Measurements from ENCODE around the gene MRPL52. TPM values are rescaled to one million over a fixed set of nuclear protein-coding genes. Genes with fewer than 3 reads are reported as not detected.

The MRPL52 gene
- total RNA-seq, 1 experiment from 2014 or later: 89.5 TPM

DNA sequence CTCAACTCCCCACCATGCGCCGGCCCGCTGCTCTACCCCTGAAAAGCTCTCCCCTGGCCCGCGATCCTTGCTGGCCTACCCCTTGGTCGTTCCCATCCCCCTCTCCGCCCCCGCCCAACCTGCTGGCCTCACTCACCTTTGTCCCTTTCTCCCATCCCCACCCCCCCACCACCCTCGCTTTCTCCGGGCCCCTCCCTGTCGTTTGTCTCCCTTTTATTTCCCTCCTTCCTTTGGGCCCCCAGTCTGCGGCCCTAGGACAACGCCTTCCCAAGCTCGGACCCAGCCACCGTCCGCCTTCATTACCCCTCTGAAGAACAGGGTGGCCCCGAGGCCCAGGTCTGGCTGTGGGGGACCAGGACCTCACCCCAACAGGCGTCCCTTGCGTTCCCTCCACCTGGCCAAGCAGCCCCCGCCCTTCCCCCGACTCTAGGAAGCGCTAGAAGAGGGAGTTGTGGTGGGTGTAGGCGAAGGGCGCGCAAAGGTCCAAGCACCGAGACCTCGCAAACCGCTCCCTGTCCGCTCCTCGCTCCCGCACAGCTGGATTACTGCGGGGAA, 7.6 kb upstream of the MRPL52 start:
- CTCF ChIA-PET: interaction anchor here (0.7 to 2.6 kb wide), 6 partner anchors 9 to 80 kb away, joined by 3 to 50 read pairs (median 6); no protein-coding TSS in a partner anchor
- POLR2A ChIA-PET: no interaction called here
- in situ Hi-C loops (cut with HindIII; ENCODE audit: low pct_unique_long_range_greater_than_20kb, low sequenced_read_pairs): no loop called here
- intact Hi-C loops (cut with micrococcal nuclease; ENCODE audit: unreplicated experiment): loop anchor here (2.0 kb wide), 1 partner anchor 31 kb away; no protein-coding TSS in a partner anchor
- H3K4me1 ChIP-seq (ENCODE audit: control insufficient read depth, insufficient read depth, low read length): peaks cover 23% of the 10 kb centered on the region
- H3K9me3 ChIP-seq (ENCODE audit: control insufficient read depth, insufficient read depth, low read depth, low read length): no peaks in the 10 kb centered on the region
- peak overlapping the region; percentile 79 for H3K27ac ChIP-seq (ENCODE audit: low read length)
- H3K36me3 ChIP-seq (ENCODE audit: control insufficient read depth, insufficient read depth, low read length): no peaks in the 10 kb centered on the region
- H3K4me3 ChIP-seq (ENCODE audit: low read depth in 2 of 2, low read length in 2 of 2): peak overlapping the region in 1 of 2 experiments; percentile 56; a peak in 2 of 4 replicates
- TF ChIP-seq, protein P1, sequence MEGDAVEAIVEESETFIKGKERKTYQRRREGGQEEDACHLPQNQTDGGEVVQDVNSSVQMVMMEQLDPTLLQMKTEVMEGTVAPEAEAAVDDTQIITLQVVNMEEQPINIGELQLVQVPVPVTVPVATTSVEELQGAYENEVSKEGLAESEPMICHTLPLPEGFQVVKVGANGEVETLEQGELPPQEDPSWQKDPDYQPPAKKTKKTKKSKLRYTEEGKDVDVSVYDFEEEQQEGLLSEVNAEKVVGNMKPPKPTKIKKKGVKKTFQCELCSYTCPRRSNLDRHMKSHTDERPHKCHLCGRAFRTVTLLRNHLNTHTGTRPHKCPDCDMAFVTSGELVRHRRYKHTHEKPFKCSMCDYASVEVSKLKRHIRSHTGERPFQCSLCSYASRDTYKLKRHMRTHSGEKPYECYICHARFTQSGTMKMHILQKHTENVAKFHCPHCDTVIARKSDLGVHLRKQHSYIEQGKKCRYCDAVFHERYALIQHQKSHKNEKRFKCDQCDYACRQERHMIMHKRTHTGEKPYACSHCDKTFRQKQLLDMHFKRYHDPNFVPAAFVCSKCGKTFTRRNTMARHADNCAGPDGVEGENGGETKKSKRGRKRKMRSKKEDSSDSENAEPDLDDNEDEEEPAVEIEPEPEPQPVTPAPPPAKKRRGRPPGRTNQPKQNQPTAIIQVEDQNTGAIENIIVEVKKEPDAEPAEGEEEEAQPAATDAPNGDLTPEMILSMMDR (IDR thresholded peaks at IDR 0.05): no peak
- TF ChIP-seq TCF7L2 (IDR thresholded peaks at IDR 0.05; ENCODE audit: low read depth, low read length): no peak
- TF ChIP-seq POLR2AphosphoS5 (IDR thresholded peaks at IDR 0.05; ENCODE audit: low read depth, low read length): no peak
- no peak for TF ChIP-seq SIN3A (IDR thresholded peaks at IDR 0.05; ENCODE audit: borderline replicate concordance, insufficient read depth, low read depth, low read length)
- TF ChIP-seq, protein P2, sequence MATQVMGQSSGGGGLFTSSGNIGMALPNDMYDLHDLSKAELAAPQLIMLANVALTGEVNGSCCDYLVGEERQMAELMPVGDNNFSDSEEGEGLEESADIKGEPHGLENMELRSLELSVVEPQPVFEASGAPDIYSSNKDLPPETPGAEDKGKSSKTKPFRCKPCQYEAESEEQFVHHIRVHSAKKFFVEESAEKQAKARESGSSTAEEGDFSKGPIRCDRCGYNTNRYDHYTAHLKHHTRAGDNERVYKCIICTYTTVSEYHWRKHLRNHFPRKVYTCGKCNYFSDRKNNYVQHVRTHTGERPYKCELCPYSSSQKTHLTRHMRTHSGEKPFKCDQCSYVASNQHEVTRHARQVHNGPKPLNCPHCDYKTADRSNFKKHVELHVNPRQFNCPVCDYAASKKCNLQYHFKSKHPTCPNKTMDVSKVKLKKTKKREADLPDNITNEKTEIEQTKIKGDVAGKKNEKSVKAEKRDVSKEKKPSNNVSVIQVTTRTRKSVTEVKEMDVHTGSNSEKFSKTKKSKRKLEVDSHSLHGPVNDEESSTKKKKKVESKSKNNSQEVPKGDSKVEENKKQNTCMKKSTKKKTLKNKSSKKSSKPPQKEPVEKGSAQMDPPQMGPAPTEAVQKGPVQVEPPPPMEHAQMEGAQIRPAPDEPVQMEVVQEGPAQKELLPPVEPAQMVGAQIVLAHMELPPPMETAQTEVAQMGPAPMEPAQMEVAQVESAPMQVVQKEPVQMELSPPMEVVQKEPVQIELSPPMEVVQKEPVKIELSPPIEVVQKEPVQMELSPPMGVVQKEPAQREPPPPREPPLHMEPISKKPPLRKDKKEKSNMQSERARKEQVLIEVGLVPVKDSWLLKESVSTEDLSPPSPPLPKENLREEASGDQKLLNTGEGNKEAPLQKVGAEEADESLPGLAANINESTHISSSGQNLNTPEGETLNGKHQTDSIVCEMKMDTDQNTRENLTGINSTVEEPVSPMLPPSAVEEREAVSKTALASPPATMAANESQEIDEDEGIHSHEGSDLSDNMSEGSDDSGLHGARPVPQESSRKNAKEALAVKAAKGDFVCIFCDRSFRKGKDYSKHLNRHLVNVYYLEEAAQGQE (IDR thresholded peaks at IDR 0.05; ENCODE audit: insufficient read depth in 1 of 2, low read depth in 2 of 2, low read length in 1 of 2): no peak
- DNase-seq (ENCODE audit: low read depth, low spot score) (no peak), ATAC-seq (no peak)
- H3K27me3 ChIP-seq (ENCODE audit: control insufficient read depth, insufficient read depth, low read length): no peaks in the 10 kb centered on the region
- BruUV-seq (replicated peaks): no TSS peak

DNA sequence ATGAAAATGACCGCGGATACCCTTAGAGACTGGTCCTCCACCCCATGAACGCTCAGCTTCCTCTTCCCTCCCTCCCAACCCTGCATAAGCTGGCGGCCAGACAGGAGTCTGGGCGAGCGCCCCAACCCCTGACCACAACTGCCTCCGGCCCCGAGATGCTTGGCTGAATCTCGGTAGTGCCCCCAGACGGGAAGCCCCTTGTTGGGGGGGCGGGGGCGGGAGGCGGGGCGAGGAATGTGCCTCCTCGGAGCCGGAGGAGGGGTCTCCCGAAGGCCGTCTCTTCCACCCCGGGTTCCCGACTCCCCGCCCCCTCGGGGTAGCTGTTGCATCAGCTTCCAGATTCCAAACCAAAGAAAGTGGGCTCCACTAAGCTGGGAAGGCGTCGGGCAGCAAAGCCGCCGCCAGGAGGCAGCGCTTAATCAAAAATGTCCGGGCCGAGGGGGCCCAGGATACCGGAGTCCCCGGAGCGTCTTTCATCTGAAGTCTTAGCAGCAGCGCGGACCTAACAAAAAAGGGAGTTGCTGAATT, 7.1 kb upstream of the MRPL52 start:
- POLR2A ChIA-PET: interaction anchor here (0.6 kb wide), 1 partner anchor 234 kb away, joined by 3 read pairs; the partner anchor contains the start of gene DAD1
- no peaks in the 10 kb centered on the region for H3K9me3 ChIP-seq (ENCODE audit: control insufficient read depth, insufficient read depth, low read depth, low read length)
- H3K4me3 ChIP-seq (ENCODE audit: low read depth in 2 of 2, low read length in 2 of 2): peak overlapping the region; percentile 35 to 56
- ATAC-seq (peak; percentile 91), DNase-seq (ENCODE audit: low read depth, low spot score) (no peak)
- no peaks in the 10 kb centered on the region for H3K36me3 ChIP-seq (ENCODE audit: control insufficient read depth, insufficient read depth, low read length)
- in situ Hi-C loops (cut with HindIII; ENCODE audit: low pct_unique_long_range_greater_than_20kb, low sequenced_read_pairs): no loop called here
- BruUV-seq (replicated peaks): no TSS peak
- H3K27ac ChIP-seq (ENCODE audit: low read length): peak overlapping the region; percentile 79
- intact Hi-C loops (cut with micrococcal nuclease; ENCODE audit: unreplicated experiment): loop anchor here (2.0 kb wide), 1 partner anchor 30 kb away; no protein-coding TSS in a partner anchor
- H3K4me1 ChIP-seq (ENCODE audit: control insufficient read depth, insufficient read depth, low read length): peaks cover 23% of the 10 kb centered on the region
- CTCF ChIA-PET: interaction anchor here (0.6 to 2.6 kb wide), 11 partner anchors 10 to 252 kb away, joined by 3 to 50 read pairs (median 5); no protein-coding TSS in a partner anchor
- TF ChIP-seq SIN3A (IDR thresholded peaks at IDR 0.05; ENCODE audit: borderline replicate concordance, insufficient read depth, low read depth, low read length) (no peak), TCF7L2 (IDR thresholded peaks at IDR 0.05; ENCODE audit: low read depth, low read length) (peak; percentile 67)
- TF ChIP-seq, protein P1 (IDR thresholded peaks at IDR 0.05): peak; percentile 84
- no peaks in the 10 kb centered on the region for H3K27me3 ChIP-seq (ENCODE audit: control insufficient read depth, insufficient read depth, low read length)
